Esophagus muscularis mucosa (tissue), 4 donors: ENCODE measurements around the gene NTSR1.

Experiments used
- CTCF ChIP-seq, 3 experiments: fragments of 200-600 bp in 2 of 3; fragments of 450-650 bp in 1 of 3; sonication (generic) in 2 of 3; IDR thresholded peaks; one replicate each; pipeline ENCODE4 v1.5.1; 2017 to 2019; ENCODE audit warnings: antibody characterized with exemption in 3 of 3, mild to moderate bottlenecking in 2 of 3, moderate library complexity in 1 of 3
- EP300 ChIP-seq: sonication (generic); formaldehyde crosslinking; IDR thresholded peaks from one replicate; pipeline ENCODE4 v1.6.1; 2017; ENCODE audit warnings: antibody characterized with exemption
- POLR2A ChIP-seq: fragments of 450-650 bp; IDR thresholded peaks from one replicate; pipeline ENCODE4 v1.6.1; 2017; ENCODE audit warnings: antibody characterized with exemption, moderate library complexity, mild to moderate bottlenecking, low read depth
- POLR2AphosphoS5 ChIP-seq, 2 donors: sonication (generic); formaldehyde crosslinking; IDR thresholded peaks; one replicate each; pipeline ENCODE4 v1.6.1; 2017; ENCODE audit warnings: antibody characterized with exemption in 2 of 2

- TF ChIP-seq EP300 (no peak), CTCF (IDR thresholded peaks at IDR 0.05) (no peak), POLR2A (no peak), POLR2AphosphoS5 (IDR thresholded peaks at IDR 0.05) (no peak)
These were observed 1.8 kb upstream of the NTSR1 start for GRCh38 chr20:62706857-62707256.
